Trophoblast cell (in vitro differentiated cells and primary cell): ENCODE measurements around the gene GSTP1.
"Not testable (repeated sequence)": the region's sequence is repeated elsewhere in the genome, so short reads cannot be mapped to it uniquely, and the experiment has no call there.

Experiments
- DNase-seq, 2 donors: peaks; one replicate each; pipeline ENCODE4 v3.0.0-alpha.2; 2016
- H2AFZ ChIP-seq: 2 replicates; pipeline ENCODE4 v1.6.1; 2013; ENCODE audit warnings: low read length, moderate library complexity, mild to moderate bottlenecking; ENCODE audit not compliant: insufficient read depth, poor library complexity
- H2AK5ac ChIP-seq: 2 replicates; pipeline ENCODE4 v1.6.1; 2013; ENCODE audit warnings: mild to moderate bottlenecking, low read length
- H2BK120ac ChIP-seq: 2 replicates; pipeline ENCODE4 v1.6.1; 2013; ENCODE audit warnings: low read length, mild to moderate bottlenecking, moderate library complexity; ENCODE audit not compliant: insufficient read depth, poor library complexity
- H2BK12ac ChIP-seq: 2 replicates; pipeline ENCODE4 v1.6.1; 2013; ENCODE audit warnings: mild to moderate bottlenecking, low read length, moderate library complexity
- H2BK5ac ChIP-seq: 2 replicates; pipeline ENCODE4 v1.6.1; 2013; ENCODE audit warnings: low read length, low read depth, moderate library complexity, mild to moderate bottlenecking; ENCODE audit not compliant: poor library complexity
- H3K14ac ChIP-seq: 2 replicates; pipeline ENCODE4 v1.6.1; 2013; ENCODE audit warnings: mild to moderate bottlenecking, low read length
- H3K18ac ChIP-seq: 2 replicates; pipeline ENCODE4 v1.6.1; 2013; ENCODE audit warnings: mild to moderate bottlenecking, low read length
- H3K23ac ChIP-seq: 2 replicates; pipeline ENCODE4 v1.6.1; 2013; ENCODE audit warnings: low read length
- H3K27ac ChIP-seq: 2 replicates; pipeline ENCODE4 v1.5.1; 2013; ENCODE audit warnings: low read depth, mild to moderate bottlenecking, inconsistent platforms, low read length, moderate library complexity
- H3K27me3 ChIP-seq: 2 replicates; pipeline ENCODE4 v1.6.1; 2013; ENCODE audit warnings: inconsistent platforms, mild to moderate bottlenecking, low read length, moderate library complexity; ENCODE audit not compliant: insufficient read depth
- H3K36me3 ChIP-seq, 2 experiments: 1 replicate in 1 of 2; 2 replicates in 1 of 2; pipeline ENCODE4 v1.6.1; 2013; ENCODE audit warnings: low read length in 2 of 2, mild to moderate bottlenecking in 2 of 2, moderate library complexity in 1 of 2; ENCODE audit not compliant: insufficient read depth in 2 of 2, control insufficient read depth in 1 of 2
- H3K4ac ChIP-seq: 2 replicates; pipeline ENCODE4 v1.6.1; 2013; ENCODE audit warnings: low read depth, mild to moderate bottlenecking, low read length, moderate library complexity
- H3K4me1 ChIP-seq, 2 experiments: 1 replicate in 1 of 2; 2 replicates in 1 of 2; pipeline ENCODE4 v1.6.1; 2013; ENCODE audit warnings: low read length in 2 of 2, mild to moderate bottlenecking in 2 of 2, moderate library complexity in 1 of 2; ENCODE audit not compliant: insufficient read depth in 2 of 2, control insufficient read depth in 1 of 2
- H3K4me2 ChIP-seq: 2 replicates; pipeline ENCODE4 v1.6.1; 2013; ENCODE audit warnings: inconsistent platforms, mild to moderate bottlenecking, low read length, moderate library complexity
- H3K4me3 ChIP-seq: 2 replicates; pipeline ENCODE4 v1.5.1; 2013; ENCODE audit warnings: mild to moderate bottlenecking, low read depth, low read length, inconsistent platforms
- H3K79me1 ChIP-seq: one replicate; pipeline ENCODE4 v1.6.1; 2013; ENCODE audit warnings: low read length
- H3K79me2 ChIP-seq: 2 replicates; pipeline ENCODE4 v1.6.1; 2013; ENCODE audit warnings: low read length, mild to moderate bottlenecking; ENCODE audit not compliant: control insufficient read depth, insufficient read depth, poor library complexity
- H3K9ac ChIP-seq: 2 replicates; pipeline ENCODE4 v1.6.1; 2013; ENCODE audit warnings: mild to moderate bottlenecking, low read length
- H3K9me3 ChIP-seq: 2 replicates; pipeline ENCODE4 v1.6.1; 2013; ENCODE audit warnings: low read depth, mild to moderate bottlenecking, control low read depth, inconsistent platforms, low read length; ENCODE audit not compliant: insufficient read depth
- H4K12ac ChIP-seq: 2 replicates; pipeline ENCODE4 v1.6.1; 2013; ENCODE audit warnings: low read depth, mild to moderate bottlenecking, low read length, moderate library complexity
- H4K8ac ChIP-seq: 2 replicates; pipeline ENCODE4 v1.6.1; 2013; ENCODE audit warnings: low read depth, mild to moderate bottlenecking, low read length, moderate library complexity
- H4K91ac ChIP-seq: one replicate; pipeline ENCODE4 v1.6.1; 2013; ENCODE audit warnings: low read depth, mild to moderate bottlenecking, low read length, moderate library complexity
- WGBS: extraction: QIAGEN DNeasy Blood & Tissue Kit; methylation state at CpG from one replicate; pipeline ENCODE4 v1.1.7; 2013; ENCODE audit warnings: missing lambda C conversion rate; ENCODE audit not compliant: insufficient read length, insufficient coverage; ENCODE audit errors: extremely low coverage; 5-methylcytosine and 5-hydroxymethylcytosine counted together

The GSTP1 gene

DNA sequence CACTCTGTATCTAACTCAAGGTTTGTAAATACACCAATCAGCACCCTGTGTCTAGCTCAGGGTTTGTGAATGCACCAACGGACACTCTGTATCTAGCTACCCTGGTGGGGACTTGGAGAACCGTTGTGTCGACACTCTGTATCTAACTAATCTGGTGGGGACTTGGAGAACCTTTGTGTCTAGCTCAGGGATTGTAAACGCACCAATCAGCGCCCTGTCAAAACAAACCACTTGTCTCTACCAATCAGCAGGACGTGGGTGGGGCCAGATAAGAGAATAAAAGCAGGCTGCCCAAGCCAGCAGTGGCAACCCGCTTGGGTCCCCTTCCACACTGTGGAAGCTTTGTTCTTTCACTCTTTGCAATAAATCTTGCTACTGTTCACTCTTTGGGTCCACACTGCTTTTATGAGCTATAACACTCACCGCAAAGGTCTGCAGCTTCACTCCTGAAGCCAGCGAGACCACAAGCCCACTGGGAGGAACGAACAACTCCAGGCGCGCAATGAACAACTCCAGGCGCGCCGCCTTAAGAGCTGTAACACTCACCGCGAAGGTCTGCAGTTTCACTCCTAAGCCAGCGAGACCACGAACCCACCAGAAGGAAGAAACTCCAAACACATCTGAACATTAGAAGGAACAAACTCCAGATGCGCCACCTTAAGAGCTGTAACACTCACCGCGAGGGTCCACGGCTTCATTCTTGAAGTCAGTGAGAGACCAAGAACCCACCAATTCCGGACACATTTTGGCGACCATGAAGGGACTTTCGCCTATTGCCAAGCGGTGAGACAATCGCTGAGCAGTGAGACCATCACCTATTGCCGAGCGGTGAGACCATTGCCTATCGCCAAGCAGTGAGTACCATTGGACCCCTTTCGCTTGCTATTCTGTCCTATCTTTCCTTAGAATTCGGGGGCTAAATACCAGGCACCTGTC is 36.3 kb downstream of the GSTP1 start:
- peak overlapping the region; percentile 78 for H3K4me2 ChIP-seq
- not testable (repeated sequence) for H4K8ac ChIP-seq

DNA sequence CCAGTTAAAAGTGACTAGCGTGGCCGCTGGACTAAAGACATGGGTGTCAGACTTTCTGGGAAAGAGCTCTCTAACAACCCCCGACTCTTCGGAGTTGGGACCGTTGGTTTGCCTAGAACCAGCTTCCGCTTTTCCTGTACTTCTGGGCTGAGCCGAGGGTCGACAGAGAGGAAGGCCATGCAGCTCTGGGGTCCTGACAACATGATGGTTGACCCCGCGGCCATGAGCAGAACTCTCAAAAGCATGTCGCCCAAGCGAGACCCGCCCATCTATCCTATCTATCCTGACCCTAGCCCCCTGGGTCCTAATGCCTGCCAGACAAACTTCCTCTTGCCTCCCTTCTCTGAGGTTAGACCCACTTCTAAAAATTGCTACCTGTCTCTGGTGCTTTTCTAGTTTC is 37.0 kb downstream of the GSTP1 start:
- no CpG with 5 or more reads among the region's 13 CpGs for WGBS
- H4K12ac ChIP-seq, H3K9ac ChIP-seq, H4K8ac ChIP-seq, H3K14ac ChIP-seq, H4K91ac ChIP-seq, H2BK12ac ChIP-seq, H3K36me3 ChIP-seq, H2AK5ac ChIP-seq, H3K4ac ChIP-seq, H3K27me3 ChIP-seq, H3K18ac ChIP-seq, H3K9me3 ChIP-seq, H3K79me1 ChIP-seq, DNase-seq, H3K23ac ChIP-seq, H3K27ac ChIP-seq, H3K79me2 ChIP-seq, H3K4me1 ChIP-seq, H2BK120ac ChIP-seq, H2BK5ac ChIP-seq: not testable (repeated sequence)
- peak overlapping the region; percentile 78 for H3K4me2 ChIP-seq
- H2AFZ ChIP-seq = peak overlapping the region; percentile 45
- H3K4me3 ChIP-seq = peak overlapping the region; percentile 66

More for the DNA sequence above, 36.3 kb downstream of the GSTP1 start:
- Histone ChIP-seq H2AFZ (peak overlapping the region; percentile 6), H4K91ac (peak overlapping the region; percentile 35), H3K14ac (peak overlapping the region; percentile 40), H3K4me3 (peak overlapping the region; percentile 47)
- not testable (repeated sequence) for H2BK12ac ChIP-seq, H3K18ac ChIP-seq, H2BK5ac ChIP-seq, DNase-seq, H3K36me3 ChIP-seq, H3K27ac ChIP-seq, H3K9me3 ChIP-seq, H4K12ac ChIP-seq, H3K27me3 ChIP-seq, H2BK120ac ChIP-seq, H3K79me2 ChIP-seq, H3K4me1 ChIP-seq, H2AK5ac ChIP-seq, H3K23ac ChIP-seq, H3K4ac ChIP-seq, H3K79me1 ChIP-seq, H3K9ac ChIP-seq
- no CpG with 5 or more reads among the region's 33 CpGs for WGBS

DNA sequence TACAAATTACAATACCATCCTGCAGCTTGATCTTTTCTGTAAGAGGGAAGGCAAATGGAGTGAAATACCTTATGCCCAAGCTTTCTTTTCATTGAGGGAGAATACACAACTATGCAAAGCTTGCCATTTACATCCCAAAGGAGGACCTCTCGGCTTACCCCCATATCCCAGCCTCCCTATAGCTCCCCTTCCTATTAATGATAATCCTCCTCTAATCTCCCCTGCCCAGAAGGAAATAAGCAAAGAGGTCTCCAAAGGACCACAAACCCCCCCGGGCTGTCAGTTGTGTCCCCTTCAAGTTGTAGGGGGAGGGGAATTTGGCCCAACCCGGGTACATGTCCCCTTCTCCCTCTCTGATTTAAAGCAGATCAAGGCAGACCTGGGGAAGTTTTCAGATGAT is 38.3 kb downstream of the GSTP1 start:
- H2BK12ac ChIP-seq, H2BK5ac ChIP-seq, H3K79me1 ChIP-seq, H3K9ac ChIP-seq, H4K91ac ChIP-seq, H2AFZ ChIP-seq, H3K27me3 ChIP-seq, H3K4ac ChIP-seq, H3K4me3 ChIP-seq, H3K14ac ChIP-seq, H2AK5ac ChIP-seq, H3K27ac ChIP-seq, H4K12ac ChIP-seq, H3K23ac ChIP-seq, H3K18ac ChIP-seq, H3K9me3 ChIP-seq, H3K79me2 ChIP-seq, H3K36me3 ChIP-seq, DNase-seq, H3K4me2 ChIP-seq, H3K4me1 ChIP-seq, H2BK120ac ChIP-seq, H4K8ac ChIP-seq: not testable (repeated sequence)
- no CpG with 5 or more reads among the region's 3 CpGs for WGBS

DNA sequence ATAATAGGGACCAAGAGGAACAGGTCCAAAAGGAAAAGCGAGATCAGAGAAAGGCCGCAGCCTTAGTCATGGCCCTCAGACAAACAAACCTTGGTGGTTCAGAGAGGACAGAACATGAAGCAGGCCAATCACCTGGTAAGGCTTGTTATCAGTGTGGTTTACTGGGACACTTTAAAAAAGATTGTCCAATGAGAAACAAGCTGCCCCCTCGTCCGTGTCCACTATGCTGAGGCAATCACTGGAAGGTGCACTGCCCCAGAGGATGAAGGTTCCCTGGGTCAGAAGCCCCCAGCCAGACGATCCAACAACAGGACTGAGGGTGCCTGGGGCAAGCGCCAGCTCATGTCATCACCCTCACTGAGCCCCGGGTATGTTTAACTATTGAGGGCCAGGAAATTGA is 39.3 kb downstream of the GSTP1 start:
- no CpG with 5 or more reads among the region's 7 CpGs for WGBS
- H2BK120ac ChIP-seq, H3K14ac ChIP-seq, H3K9me3 ChIP-seq, H3K79me1 ChIP-seq, H3K27me3 ChIP-seq, H4K91ac ChIP-seq, H3K36me3 ChIP-seq, H3K18ac ChIP-seq, H2AFZ ChIP-seq, H3K4me2 ChIP-seq, H3K4ac ChIP-seq, H2AK5ac ChIP-seq, H3K27ac ChIP-seq, H3K23ac ChIP-seq, H3K9ac ChIP-seq, H3K4me1 ChIP-seq, H2BK5ac ChIP-seq, H3K79me2 ChIP-seq, DNase-seq, H3K4me3 ChIP-seq, H2BK12ac ChIP-seq, H4K8ac ChIP-seq, H4K12ac ChIP-seq: not testable (repeated sequence)
